AG08395 (cell line): ENCODE measurements around the gene TSEN2.
"Not testable (repeated sequence)": the region's sequence is repeated elsewhere in the genome, so short reads cannot be mapped to it uniquely, and the experiment has no call there.

Experiments
- DNase-seq: peaks from one replicate; pipeline ENCODE4 v3.0.0; 2012; ENCODE audit warnings: mixed read lengths, low spot score

The TSEN2 gene

GRCh38 chr3:12484198-12484982 is at the start of gene TSEN2:
Gene TSEN2, plus strand, starts transcription at chr3:12484480. Its CDS starts 5,321 bp downstream, at chr3:12489801.
- DNase-seq = peak; percentile 100

DNA sequence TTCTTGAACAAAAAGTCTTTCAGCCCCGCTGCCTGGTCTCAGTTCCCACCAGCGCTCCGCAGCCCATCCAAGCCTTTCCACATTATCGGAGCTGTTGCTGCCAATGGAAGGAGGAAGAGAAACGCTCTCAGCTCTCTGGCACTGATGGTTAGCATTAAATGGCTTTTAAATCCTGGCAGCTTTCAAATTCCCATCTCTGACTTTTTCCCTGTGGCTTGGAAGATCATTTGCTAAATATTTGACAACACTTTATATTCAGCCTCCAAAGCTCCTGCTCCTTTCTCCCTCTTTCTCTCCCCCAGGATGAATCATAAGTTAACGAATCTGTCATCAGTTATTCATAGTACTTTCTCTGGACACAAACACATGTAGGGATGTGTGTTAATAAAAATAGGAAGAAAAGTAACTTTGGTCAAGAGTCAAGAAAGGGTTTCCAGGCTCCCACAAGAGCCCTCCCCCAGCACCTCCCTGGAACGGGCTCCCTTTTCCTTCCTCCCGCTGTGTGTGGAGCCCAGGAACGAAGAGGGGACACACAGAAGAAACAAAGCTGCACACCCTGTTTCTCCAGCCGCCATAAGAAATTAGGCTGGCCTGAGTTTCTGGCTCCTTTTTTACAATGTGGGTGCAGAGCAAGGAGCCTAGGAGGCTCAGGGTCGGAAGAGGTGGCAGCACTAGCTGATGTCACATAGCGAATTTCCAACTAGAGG is 47.6 kb upstream of the TSEN2 start:
- peak; percentile 63 for DNase-seq

DNA sequence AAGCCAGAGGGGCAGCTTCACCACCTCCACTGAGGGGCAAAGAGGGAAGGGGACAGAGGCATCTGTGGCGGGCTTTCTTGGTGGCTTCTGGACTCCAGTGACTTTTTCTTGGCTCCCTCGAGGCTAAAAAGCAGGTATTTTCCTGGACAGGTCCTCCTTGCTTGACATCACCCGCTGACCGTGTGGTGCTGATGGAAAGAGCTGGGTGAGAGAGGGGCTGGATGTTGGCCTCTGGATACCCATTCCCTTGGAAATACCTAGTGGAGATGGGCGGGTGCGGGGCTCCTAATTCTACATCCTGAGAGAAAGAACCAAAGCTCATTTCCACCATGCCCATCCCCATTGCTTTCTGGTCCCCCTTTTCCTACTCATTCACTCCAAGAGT is 47.1 kb upstream of the TSEN2 start:
- DNase-seq = no peak

- no peak for DNase-seq
Measured at GRCh38 chr3:12437861-12438260, 46.4 kb upstream of the TSEN2 start.

GRCh38 chr3:12438318-12438717 is 46.0 kb upstream of the TSEN2 start:
- no peak for DNase-seq

DNA sequence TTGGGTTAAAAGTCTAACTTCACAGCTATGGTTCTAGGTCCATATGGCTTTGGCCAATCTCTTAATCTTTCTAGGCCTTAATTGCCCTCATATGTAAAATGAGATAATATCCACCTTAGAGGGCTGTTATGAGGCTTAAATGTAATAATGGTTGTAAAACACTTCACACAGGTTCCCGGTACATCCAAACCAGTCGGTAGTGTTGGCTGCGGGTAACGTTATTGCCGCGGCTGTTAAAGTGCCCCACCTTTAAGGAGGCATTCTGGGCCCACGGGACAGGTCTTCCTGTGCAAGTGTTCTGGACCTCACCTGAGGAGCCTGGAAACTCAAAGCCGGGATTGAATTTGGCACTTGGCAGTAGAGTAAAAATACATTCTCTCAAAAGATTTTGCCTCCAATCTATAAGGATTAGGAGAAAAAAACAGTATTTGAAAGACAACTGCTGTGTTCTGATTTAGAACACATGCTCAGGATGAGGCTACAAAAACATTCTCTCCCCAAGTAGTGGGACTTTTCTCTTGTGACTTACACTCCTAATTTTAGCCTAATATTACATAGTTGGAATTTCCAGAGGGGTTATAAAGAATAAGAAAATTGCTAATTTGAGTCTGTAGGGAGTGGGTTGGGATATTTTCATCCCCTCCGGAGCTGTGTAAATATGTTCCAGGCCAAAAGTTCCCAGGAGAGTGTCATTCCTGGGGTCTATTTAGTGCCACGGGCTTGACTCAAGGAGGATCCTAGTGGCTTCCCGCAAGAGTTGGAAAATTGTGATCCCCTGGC is 44.9 kb upstream of the TSEN2 start:
- DNase-seq = no peak

GRCh38 chr3:12440927-12441714 is 43.2 kb upstream of the TSEN2 start:
- peak; percentile 31 for DNase-seq

DNA sequence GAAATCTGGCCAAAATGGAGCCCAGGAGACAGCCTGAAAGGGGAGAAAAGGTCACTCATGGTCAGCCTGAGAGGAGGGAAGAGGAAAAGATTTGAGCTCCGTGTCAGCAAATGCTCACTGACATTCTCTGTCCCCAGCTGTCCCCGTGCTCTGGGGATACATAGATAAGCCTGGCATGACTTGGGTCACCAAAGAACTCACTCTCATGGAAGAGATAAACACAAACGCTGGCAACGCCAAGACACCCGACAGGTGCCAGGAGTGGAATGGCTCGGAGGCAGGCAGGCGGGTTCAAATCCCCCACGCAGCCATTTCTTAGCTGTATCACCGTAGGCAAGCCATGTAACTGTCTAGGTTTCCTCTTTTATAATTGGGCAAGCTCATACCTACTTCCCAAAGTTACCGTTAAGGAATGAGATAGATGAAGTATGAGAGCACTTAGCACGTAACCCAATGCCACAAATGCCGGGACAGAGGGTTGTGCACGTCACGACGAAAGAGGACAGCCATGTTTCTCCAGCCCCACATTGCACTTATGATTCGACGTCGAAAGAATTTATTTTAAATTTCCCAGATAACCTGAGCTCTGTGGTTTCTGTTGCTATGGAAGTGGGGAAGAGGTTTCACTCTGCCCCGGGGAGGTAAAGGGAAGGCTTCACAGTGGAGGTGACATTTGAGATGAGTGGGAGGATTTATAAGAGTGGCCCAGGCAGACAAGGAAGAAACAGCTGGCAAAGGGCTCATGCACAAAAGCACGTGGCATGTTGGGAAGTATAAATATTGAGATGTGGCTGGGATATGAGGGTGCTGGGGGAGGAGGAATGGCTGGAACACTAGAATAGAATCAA is 41.4 kb upstream of the TSEN2 start:
- no peak for DNase-seq

DNA sequence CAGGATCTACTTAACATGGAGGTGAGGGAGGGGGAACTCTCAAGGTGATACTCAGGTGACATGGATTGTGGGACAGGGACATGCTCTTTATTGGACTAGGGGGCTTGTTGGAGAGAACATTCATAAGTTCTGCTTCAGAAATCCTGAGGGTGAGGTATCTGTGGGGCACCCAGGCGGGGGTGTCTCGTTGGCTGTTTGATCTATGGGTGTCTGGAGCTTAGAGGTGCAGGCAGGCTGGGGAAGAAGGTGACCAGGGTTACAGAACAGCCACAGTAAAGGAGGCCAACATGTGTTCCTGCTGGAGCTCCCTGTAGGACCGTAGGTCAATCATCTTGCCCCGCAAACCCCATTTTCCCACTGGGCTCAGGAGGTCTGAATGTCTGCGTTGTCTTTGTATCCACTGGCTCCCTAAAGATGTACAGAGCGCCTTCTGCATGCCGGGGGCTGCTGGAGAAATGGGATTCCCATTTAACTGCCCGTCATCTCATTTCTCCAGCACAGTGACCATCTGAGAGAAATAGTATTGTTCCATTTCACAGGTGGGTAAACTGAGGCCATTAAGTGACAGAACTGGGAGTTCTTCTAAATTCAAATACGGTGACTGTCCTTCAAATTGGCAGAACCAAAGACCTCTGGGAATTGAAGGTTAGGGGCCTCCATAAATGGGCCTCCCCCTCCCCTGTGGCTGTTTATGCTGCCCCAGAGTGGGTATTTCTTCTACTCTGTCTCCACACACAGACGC is 40.3 kb upstream of the TSEN2 start:
- no peak for DNase-seq

DNA sequence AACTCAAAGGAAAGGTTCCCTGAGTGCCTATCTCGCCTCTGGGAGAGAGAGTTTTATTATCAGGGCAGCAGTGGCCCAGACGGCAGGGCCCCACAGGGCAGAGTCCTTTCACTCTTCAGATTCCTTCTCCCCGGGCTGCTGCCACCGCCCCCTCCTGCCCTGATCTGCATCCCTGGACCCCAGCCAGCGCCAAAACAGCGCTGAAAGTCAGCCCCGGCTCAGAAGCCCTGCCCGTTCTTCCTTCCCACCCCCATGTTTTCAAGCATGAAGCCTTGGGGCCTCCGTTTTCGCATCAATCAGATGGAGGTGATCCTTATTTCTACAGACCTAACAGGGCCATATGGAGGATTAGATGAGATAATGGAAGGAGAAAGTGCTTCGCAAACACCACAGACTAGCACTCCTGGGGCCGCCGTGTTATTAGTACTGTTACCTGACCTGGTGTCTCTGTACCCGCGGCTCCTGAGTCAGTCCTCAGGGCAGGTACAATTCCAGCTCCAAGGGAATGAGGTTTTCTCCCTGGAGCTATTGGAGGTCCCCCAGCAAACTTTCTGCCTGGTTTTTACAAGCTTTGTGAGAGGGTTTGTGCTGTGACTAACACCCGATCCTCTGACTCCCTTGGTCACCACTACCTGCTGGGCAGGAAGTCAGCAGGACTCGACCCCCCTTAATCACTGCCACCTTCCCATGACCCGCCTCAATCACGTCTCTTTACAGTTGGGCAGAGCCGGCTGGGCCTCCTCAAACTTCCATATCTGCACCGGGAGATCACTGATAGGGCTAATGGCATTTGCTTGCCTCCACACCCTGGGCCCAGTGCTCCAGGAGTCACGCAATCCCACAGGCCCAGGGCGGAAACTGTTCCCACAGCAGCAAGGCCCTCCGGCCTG is 39.5 kb upstream of the TSEN2 start:
- DNase-seq = no peak

GRCh38 chr3:12445523-12446240 is 38.6 kb upstream of the TSEN2 start:
- DNase-seq = no peak

DNA sequence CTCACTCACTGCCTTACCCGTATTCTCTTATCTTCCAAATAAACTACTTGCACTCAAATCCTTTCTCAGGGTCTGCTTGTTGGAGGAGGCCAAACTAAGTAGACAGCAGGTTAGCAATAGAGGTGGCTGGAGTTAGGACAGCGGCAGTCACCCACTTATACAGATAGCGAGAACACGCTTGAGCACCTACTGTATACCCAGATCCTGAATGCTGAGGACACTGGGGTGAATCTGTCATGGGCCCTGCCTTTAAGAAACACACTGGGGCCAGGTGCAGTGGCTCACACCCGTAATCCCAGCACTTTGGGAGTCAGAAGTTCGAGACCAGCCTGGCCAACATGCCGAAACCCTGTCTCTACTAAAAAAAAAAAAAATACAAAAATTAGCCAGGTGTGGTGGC is 38.0 kb upstream of the TSEN2 start:
- DNase-seq = no peak

DNA sequence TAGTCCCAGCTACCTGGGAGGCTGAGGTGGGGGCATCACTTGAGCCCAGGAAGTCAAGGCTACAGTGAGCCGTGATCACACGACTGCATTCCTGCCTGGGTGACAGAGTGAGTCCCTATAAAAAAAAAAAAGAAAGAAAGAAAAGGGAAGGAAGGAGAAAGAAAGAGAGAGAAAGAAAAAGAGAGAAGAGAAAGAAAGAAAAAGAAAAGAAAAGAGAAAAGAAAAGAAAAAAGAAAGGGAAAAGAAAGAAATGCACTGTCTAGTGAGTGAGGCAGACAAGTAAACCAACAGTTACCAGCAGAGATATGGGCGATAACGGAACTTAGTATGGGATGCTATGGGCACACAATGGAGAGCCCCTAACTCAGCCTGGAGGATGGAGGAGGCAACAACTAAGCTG is 37.2 kb upstream of the TSEN2 start:
- DNase-seq = no peak

DNA sequence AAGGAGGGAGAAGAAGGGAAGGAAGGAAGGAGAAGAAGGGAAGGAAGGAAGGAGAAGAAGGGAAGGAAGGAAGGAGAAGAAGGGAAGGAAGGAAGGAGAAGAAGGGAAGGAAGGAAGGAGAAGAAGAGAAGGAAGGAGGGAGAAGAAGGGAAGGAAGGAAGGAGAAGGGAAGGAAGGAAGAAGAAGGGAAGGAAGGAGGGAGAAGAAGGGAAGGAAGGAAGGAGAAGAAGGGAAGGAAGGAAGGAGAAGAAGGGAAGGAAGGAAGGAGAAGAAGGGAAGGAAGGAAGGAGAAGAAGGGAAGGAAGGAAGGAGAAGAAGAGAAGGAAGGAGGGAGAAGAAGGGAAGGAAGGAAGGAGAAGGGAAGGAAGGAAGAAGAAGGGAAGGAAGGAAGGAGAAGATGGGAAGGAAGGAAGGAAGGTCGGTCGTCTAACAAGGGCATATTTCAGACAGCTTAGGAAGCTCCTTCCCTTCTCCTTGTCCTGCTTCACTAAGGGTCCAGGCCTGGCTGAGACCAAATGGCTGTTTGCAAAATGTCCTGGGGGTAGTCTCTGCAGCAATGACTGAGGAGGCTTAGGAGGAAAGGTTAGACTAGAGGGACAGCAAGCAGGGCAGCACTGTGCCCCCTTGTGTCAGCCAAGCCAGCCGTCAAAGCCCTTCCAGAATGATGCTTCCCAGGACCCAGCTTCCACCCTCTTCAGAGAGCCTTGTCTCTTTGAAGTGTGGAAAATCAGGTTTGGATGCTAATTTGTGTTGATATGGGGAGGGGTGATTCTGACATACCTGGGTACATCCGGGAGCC is 35.7 kb upstream of the TSEN2 start:
- not testable (repeated sequence) for DNase-seq

GRCh38 chr3:12449889-12450682 is 34.2 kb upstream of the TSEN2 start:
- no peak for DNase-seq

GRCh38 chr3:12451481-12451880 is 32.8 kb upstream of the TSEN2 start:
- no peak for DNase-seq

- no peak for DNase-seq
Measured at GRCh38 chr3:12451960-12452359, 32.3 kb upstream of the TSEN2 start.
